K562 (cell line): ENCODE measurements around the gene FCGBP.

Experiments
- ARID3A ChIP-seq: IDR thresholded peaks from 2 replicates; pipeline ENCODE4 v1.6.1; 2012; ENCODE audit warnings: low read depth, low read length, improper control_type of control experiment, borderline replicate concordance
- E2F4 ChIP-seq: sonication (generic); formaldehyde crosslinking; IDR thresholded peaks from 2 replicates; pipeline ENCODE4 v1.8.0; 2022; ENCODE audit warnings: mild to moderate bottlenecking, low read depth, missing genetic modification reagents
- EHMT2 ChIP-seq: fragments of 450-650 bp; IDR thresholded peaks from 2 replicates; pipeline ENCODE4 v1.6.1; 2018; ENCODE audit warnings: antibody characterized with exemption
- GABPA ChIP-seq: fragments of 200-800 bp; sonication (Bioruptor generic); conservative IDR thresholded peaks from 2 replicates; pipeline ENCODE4 v1.6.1; 2016; ENCODE audit warnings: low read depth, missing genetic modification characterization, missing compliant biosample characterization
- KDM5B ChIP-seq: fragments of 200-600 bp; sonication (generic); IDR thresholded peaks from 2 replicates; pipeline ENCODE4 v1.6.1; 2012; ENCODE audit warnings: low read depth, mild to moderate bottlenecking, moderate library complexity, low read length, control low read depth, inconsistent platforms; ENCODE audit not compliant: insufficient replicate concordance
- MEF2A ChIP-seq: IDR thresholded peaks from 2 replicates; pipeline ENCODE4 v1.6.1; 2011; ENCODE audit warnings: low read depth, mild to moderate bottlenecking, low read length, moderate library complexity; ENCODE audit not compliant: control insufficient read depth
- MXI1 ChIP-seq: IDR thresholded peaks from 2 replicates; pipeline ENCODE4 v1.6.1; 2011; ENCODE audit warnings: low read depth, mild to moderate bottlenecking, improper control_type of control experiment, low read length
- POLR2A ChIP-seq: fragments of 450-650 bp; conservative IDR thresholded peaks from 2 replicates; pipeline ENCODE4 v1.6.1; 2016
- ZFP1 ChIP-seq: fragments of 450-650 bp; formaldehyde crosslinking; IDR thresholded peaks from 2 replicates; pipeline ENCODE4 v1.4.0; 2020; ENCODE audit warnings: mild to moderate bottlenecking, mixed read lengths
- ZNF3 ChIP-seq: fragments of 250-450 bp; sonication (Bioruptor Pico); IDR thresholded peaks from 2 replicates; pipeline ENCODE4 v1.5.0; 2021; ENCODE audit warnings: mild to moderate bottlenecking, moderate library complexity
- TF ChIP-seq, protein P1 (sequence below), 3 experiments: IDR thresholded peaks in 2 of 3; conservative IDR thresholded peaks in 1 of 3; 2 replicates each; pipeline ENCODE4 v1.5.1; 2011 to 2012; ENCODE audit warnings: low read length in 3 of 3, mild to moderate bottlenecking in 3 of 3, control low read depth in 2 of 3, improper control_type of control experiment in 1 of 3, inconsistent platforms in 1 of 3, low read depth in 1 of 3, mixed read lengths in 1 of 3, moderate library complexity in 1 of 3; ENCODE audit not compliant: insufficient read depth in 2 of 3
- TF ChIP-seq, protein P2 (sequence below): sonication (generic); formaldehyde crosslinking; IDR thresholded peaks from 2 replicates; pipeline ENCODE4 v1.9.0; 2022; ENCODE audit warnings: mild to moderate bottlenecking, missing genetic modification reagents
- TF ChIP-seq, protein P3 (sequence below): sonication (generic); formaldehyde crosslinking; IDR thresholded peaks from 2 replicates; pipeline ENCODE4 v1.5.0; 2020; ENCODE audit warnings: missing genetic modification reagents
- TF ChIP-seq, protein P4 (sequence below), 2 experiments: fragments of 450-650 bp; formaldehyde crosslinking in 1 of 2; IDR thresholded peaks; 2 replicates each; pipeline versions ENCODE4 v1.4.0 to v1.6.1; 2014 to 2020; ENCODE audit warnings: mild to moderate bottlenecking in 2 of 2, borderline replicate concordance in 1 of 2, low read depth in 1 of 2

DNA sequence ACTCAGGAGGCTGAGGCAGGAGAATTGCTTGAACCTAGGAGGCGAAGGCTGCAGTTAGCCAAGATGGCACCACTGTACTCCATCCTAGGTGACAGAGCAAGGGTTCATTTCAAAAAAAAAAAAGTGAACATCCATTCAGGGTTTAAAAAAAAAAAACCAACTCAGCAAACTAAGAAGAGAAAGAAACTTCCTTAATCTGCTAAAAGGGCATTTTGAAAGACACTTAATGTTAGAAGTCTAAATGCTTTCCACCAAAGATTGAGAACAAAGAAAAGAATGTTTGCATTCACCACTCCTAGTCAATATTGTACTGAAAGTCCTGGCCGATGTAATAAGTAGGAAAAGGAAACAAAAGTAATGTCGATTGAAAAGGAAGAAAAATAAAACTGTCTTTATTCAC is 29.5 kb upstream of the FCGBP start:
- TF ChIP-seq, protein P1, sequence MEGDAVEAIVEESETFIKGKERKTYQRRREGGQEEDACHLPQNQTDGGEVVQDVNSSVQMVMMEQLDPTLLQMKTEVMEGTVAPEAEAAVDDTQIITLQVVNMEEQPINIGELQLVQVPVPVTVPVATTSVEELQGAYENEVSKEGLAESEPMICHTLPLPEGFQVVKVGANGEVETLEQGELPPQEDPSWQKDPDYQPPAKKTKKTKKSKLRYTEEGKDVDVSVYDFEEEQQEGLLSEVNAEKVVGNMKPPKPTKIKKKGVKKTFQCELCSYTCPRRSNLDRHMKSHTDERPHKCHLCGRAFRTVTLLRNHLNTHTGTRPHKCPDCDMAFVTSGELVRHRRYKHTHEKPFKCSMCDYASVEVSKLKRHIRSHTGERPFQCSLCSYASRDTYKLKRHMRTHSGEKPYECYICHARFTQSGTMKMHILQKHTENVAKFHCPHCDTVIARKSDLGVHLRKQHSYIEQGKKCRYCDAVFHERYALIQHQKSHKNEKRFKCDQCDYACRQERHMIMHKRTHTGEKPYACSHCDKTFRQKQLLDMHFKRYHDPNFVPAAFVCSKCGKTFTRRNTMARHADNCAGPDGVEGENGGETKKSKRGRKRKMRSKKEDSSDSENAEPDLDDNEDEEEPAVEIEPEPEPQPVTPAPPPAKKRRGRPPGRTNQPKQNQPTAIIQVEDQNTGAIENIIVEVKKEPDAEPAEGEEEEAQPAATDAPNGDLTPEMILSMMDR (IDR thresholded peaks at IDR 0.05 in 2 of 3, conservative IDR thresholded peaks at IDR 0.05 in 1 of 3; ENCODE audit: insufficient read depth in 2 of 3, low read depth in 1 of 3, low read length in 3 of 3), result no peak
- TF ChIP-seq E2F4 (CRISPR knock-in tag), result no peak
- TF ChIP-seq, protein P2, sequence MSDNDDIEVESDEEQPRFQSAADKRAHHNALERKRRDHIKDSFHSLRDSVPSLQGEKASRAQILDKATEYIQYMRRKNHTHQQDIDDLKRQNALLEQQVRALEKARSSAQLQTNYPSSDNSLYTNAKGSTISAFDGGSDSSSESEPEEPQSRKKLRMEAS, result no peak
- no peak for TF ChIP-seq MXI1
- TF ChIP-seq EHMT2, result no peak
- no peak for TF ChIP-seq ZFP1 (CRISPR knock-in tag)
- TF ChIP-seq ZNF3, result no peak
- TF ChIP-seq, protein P3, sequence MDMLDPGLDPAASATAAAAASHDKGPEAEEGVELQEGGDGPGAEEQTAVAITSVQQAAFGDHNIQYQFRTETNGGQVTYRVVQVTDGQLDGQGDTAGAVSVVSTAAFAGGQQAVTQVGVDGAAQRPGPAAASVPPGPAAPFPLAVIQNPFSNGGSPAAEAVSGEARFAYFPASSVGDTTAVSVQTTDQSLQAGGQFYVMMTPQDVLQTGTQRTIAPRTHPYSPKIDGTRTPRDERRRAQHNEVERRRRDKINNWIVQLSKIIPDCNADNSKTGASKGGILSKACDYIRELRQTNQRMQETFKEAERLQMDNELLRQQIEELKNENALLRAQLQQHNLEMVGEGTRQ (CRISPR knock-in tag), result no peak
- TF ChIP-seq, protein P4, sequence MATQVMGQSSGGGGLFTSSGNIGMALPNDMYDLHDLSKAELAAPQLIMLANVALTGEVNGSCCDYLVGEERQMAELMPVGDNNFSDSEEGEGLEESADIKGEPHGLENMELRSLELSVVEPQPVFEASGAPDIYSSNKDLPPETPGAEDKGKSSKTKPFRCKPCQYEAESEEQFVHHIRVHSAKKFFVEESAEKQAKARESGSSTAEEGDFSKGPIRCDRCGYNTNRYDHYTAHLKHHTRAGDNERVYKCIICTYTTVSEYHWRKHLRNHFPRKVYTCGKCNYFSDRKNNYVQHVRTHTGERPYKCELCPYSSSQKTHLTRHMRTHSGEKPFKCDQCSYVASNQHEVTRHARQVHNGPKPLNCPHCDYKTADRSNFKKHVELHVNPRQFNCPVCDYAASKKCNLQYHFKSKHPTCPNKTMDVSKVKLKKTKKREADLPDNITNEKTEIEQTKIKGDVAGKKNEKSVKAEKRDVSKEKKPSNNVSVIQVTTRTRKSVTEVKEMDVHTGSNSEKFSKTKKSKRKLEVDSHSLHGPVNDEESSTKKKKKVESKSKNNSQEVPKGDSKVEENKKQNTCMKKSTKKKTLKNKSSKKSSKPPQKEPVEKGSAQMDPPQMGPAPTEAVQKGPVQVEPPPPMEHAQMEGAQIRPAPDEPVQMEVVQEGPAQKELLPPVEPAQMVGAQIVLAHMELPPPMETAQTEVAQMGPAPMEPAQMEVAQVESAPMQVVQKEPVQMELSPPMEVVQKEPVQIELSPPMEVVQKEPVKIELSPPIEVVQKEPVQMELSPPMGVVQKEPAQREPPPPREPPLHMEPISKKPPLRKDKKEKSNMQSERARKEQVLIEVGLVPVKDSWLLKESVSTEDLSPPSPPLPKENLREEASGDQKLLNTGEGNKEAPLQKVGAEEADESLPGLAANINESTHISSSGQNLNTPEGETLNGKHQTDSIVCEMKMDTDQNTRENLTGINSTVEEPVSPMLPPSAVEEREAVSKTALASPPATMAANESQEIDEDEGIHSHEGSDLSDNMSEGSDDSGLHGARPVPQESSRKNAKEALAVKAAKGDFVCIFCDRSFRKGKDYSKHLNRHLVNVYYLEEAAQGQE (IDR thresholded peaks at IDR 0.05; ENCODE audit: borderline replicate concordance), result no peak
- TF ChIP-seq, protein P4 (CRISPR knock-in tag; IDR thresholded peaks at IDR 0.05; ENCODE audit: low read depth), result no peak
- TF ChIP-seq ARID3A, result no peak
- no peak for TF ChIP-seq POLR2A
- TF ChIP-seq KDM5B, result no peak
- TF ChIP-seq MEF2A, result no peak
- TF ChIP-seq GABPA, result no peak
